Astrocyte of the cerebellum (primary cell): ENCODE results near the gene NR2F6.
A peak's percentile ranks its signal among the peaks of the same experiment; 100 is the strongest.
"Not testable (repeated sequence)": the region's sequence is repeated elsewhere in the genome, so short reads cannot be mapped to it uniquely, and the experiment has no call there.

Experiments used
- DNase-seq: peaks from one replicate; pipeline ENCODE4 v3.0.0-alpha.2; 2011; ENCODE audit warnings: low read depth
- H3K4me3 ChIP-seq: 2 replicates; pipeline ENCODE4 v1.5.1; 2011; ENCODE audit warnings: mild to moderate bottlenecking, low read depth, low read length, moderate library complexity
- CTCF ChIP-seq: IDR thresholded peaks from 2 replicates; pipeline ENCODE4 v1.5.1; 2012; ENCODE audit warnings: low read length, low read depth, moderate library complexity, mild to moderate bottlenecking; ENCODE audit errors: missing control alignments
- in situ Hi-C: cut with HindIII; loops from 2 replicates; pipeline ENCODE4 v1.10.0; 2017; ENCODE audit warnings: low sequenced_read_pairs

NR2F6 gene

GRCh38 chr19:17194608-17195007, 51.1 kb downstream of the NR2F6 start:
- in situ Hi-C loops, result no loop called here
- DNase-seq, result no peak
- TF ChIP-seq CTCF, result no peak
- no peak overlapping the region for H3K4me3 ChIP-seq

- H3K4me3 ChIP-seq, result no peak overlapping the region
- no peak for DNase-seq
- in situ Hi-C loops, result no loop called here
- no peak for TF ChIP-seq CTCF
Measured at GRCh38 chr19:17192751-17193150, 53.0 kb downstream of the NR2F6 start.

GRCh38 chr19:17191736-17192135, 54.0 kb downstream of the NR2F6 start:
- H3K4me3 ChIP-seq, in situ Hi-C loops, DNase-seq: not testable (repeated sequence)

- no peak for TF ChIP-seq CTCF
- no peak for DNase-seq
- H3K4me3 ChIP-seq, result no peak overlapping the region
- in situ Hi-C loops, result no loop called here
Measured at GRCh38 chr19:17185590-17185989, 60.1 kb downstream of the NR2F6 start.

- no peak for DNase-seq
- H3K4me3 ChIP-seq, result no peak overlapping the region
- in situ Hi-C loops, result no loop called here
- TF ChIP-seq CTCF, result no peak
Measured at GRCh38 chr19:17184371-17184841, 61.3 kb downstream of the NR2F6 start.

GRCh38 chr19:17183858-17184321, 61.8 kb downstream of the NR2F6 start:
- TF ChIP-seq CTCF, result no peak
- DNase-seq, result no peak
- in situ Hi-C loops, result no loop called here
- H3K4me3 ChIP-seq, result no peak overlapping the region

- TF ChIP-seq CTCF, result peak; percentile 6
- in situ Hi-C loops, result no loop called here
- no peak for DNase-seq
- no peak overlapping the region for H3K4me3 ChIP-seq
Measured at GRCh38 chr19:17183271-17183761, 62.4 kb downstream of the NR2F6 start.
